ES-I3 (cell line): ENCODE data around the gene PRR23E.

Source experiments
- H3K36me3 ChIP-seq: 2 replicates; pipeline ENCODE4 v1.6.1; 2013; ENCODE audit warnings: mild to moderate bottlenecking, low read length, control low read depth, moderate library complexity; ENCODE audit not compliant: insufficient read depth
- H3K4me1 ChIP-seq: 2 replicates; pipeline ENCODE4 v1.6.1; 2013; ENCODE audit warnings: mild to moderate bottlenecking, control low read depth, low read length; ENCODE audit not compliant: insufficient read depth
- H3K9ac ChIP-seq: 2 replicates; pipeline ENCODE4 v1.6.1; 2013; ENCODE audit warnings: low read depth, mild to moderate bottlenecking, low read length, moderate library complexity
- H3K9me3 ChIP-seq: 2 replicates; pipeline ENCODE4 v1.6.1; 2013; ENCODE audit warnings: mild to moderate bottlenecking, low read length, moderate library complexity; ENCODE audit not compliant: control insufficient read depth, insufficient read depth

PRR23E gene

DNA sequence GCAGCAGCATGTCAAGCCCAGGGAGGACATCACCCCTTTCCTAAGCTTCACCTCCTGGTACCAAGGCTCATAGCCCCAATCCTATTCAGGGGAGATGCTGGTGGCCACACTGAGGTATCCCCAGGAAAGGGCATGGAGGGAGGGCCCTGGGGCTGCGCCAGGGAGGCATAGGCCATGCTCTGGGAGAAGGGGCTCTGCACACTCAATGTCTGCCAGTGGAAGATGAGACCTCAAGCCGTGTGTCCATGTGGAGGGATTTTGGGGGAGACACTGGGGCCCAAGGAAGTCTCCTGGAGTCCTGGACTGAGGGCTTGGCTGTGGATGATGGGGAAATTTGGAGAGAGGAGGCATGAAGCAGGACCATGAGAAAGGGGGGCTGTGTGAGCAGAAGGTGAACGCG lies 21.2 kb upstream of the PRR23E start:
- Histone ChIP-seq H3K9ac (no peak overlapping the region), H3K4me1 (peaks cover 13% of the 10 kb centered on the region; the same call in 1 of the 2 replicates), H3K36me3 (no peaks in the 10 kb centered on the region), H3K9me3 (no peaks in the 10 kb centered on the region)

- H3K9ac ChIP-seq, result no peak overlapping the region
- no peaks in the 10 kb centered on the region for H3K9me3 ChIP-seq
- peaks cover 13% of the 10 kb centered on the region; the same call in 1 of the 2 replicates for H3K4me1 ChIP-seq
- no peaks in the 10 kb centered on the region for H3K36me3 ChIP-seq
Observed at GRCh38 chr3:127172211-127172610, 20.7 kb upstream of the PRR23E start.

DNA sequence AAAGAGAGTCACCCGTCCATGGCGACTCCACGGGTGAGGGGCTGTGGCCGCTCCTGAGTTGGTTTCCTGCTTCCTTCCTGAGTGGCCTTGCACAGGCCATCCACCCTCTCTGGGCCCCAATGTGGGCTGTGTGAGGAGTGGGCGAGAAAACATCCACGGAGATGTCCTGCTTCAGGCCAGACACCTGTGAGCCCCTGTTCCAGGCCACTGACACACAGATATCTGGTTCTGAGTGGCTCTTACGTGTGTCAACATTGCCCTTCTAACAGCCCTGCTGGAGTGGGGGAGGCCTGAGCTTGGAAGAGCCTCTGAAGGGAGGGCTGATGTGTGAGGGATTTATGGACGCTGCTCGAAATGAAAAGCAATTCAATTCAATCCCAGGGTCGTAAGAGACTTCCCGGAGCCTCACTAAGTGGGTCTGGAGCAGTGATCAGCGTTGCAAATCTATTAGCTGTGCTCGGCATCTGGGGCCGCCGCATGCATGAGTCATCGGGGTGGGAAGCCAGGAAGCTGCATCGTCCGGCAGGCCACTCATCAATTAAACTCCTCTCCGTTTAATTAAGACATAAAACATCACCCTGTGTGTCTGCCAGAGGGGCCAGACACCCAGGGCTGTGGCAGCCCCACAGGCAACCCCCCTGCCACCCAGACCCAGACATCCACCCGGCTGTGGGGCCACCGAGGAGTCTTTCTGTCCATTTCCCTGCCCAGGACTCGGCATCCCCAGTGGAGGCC lies 20.0 kb upstream of the PRR23E start:
- Histone ChIP-seq H3K9me3 (no peaks in the 10 kb centered on the region), H3K36me3 (no peaks in the 10 kb centered on the region), H3K9ac (no peak overlapping the region), H3K4me1 (peaks cover 13% of the 10 kb centered on the region; the same call in 1 of the 2 replicates)

DNA sequence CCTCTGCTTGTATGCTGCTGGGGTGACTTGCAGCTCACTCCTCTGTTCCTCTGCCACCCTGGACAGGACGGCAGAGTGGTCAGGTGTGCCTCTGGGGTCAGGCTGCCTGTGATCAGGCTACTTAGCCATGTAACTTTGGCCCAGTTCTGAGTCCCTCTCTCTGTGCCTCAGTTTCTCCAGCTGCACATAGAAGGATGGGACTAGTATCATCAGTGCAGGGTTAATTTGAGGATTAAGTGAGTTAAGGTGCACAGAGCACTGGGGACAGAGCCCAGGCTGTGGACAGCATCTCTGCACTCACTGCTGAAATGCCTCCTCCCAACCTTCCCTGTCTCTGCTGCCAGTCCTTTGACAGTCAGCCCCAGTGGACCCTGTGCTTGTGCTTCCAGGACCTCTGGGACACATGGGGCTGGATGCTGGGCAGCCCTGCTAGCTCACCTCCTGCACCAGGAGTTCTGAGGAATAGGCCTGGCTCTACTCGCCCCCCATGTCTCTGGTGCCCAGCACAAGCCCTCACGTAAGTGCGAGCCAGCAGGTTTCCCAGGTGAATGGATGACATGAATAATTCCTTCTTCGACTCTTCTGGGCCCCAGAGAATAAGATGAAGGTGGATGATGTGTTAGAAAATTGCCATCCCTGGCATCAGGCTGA lies 19.3 kb upstream of the PRR23E start:
- no peaks in the 10 kb centered on the region for H3K9me3 ChIP-seq
- no peak overlapping the region for H3K9ac ChIP-seq
- H3K4me1 ChIP-seq, result peaks cover 13% of the 10 kb centered on the region; the same call in 1 of the 2 replicates
- H3K36me3 ChIP-seq, result no peaks in the 10 kb centered on the region

DNA sequence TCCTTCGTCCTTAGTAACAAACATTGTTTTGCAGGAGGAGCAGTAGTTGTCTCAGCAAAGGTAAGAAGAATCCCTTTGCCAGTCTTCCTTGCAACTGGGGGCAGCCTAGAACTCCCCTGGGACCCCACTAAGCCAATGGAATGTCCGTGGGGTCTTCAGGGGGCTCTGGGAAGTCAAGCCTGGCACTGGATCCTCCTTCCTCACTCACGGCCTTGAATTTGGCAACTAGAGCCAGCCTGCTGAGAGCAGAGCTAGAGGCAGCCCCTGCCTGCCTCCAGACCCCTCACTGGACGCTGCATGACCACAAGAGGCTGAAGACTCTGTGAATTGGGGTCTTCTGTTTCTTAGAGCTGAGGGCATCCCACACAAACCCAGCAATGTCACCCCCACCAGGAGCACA lies 18.6 kb upstream of the PRR23E start:
- Histone ChIP-seq H3K36me3 (no peaks in the 10 kb centered on the region), H3K4me1 (peaks cover 13% of the 10 kb centered on the region; the same call in 1 of the 2 replicates), H3K9me3 (no peaks in the 10 kb centered on the region), H3K9ac (no peak overlapping the region)

DNA sequence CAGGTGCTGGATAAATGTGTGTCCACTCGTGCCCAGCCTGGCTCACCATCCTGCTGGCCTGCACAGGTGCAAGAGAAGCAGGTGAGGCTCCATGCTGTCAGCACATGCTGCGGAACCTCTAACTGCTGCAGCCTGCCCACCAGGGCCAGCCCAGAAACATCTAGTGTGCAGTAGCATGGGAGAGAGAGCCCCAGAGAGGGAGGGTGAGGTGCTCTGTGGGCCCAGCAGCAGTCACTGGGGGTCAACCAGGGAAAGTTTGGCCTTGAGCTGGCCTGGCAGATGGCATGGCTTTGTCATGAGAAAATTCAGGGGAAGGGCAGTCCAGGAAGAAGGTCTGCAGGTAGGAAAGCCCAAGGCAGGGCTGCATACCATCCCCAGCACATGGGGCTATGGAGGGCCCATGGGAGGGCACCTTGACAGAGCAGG lies 18.2 kb upstream of the PRR23E start:
- Histone ChIP-seq H3K9me3 (no peaks in the 10 kb centered on the region), H3K4me1 (peaks cover 13% of the 10 kb centered on the region; the same call in 1 of the 2 replicates), H3K9ac (no peak overlapping the region), H3K36me3 (no peaks in the 10 kb centered on the region)

GRCh38 chr3:127175272-127175671 lies 17.7 kb upstream of the PRR23E start:
- Histone ChIP-seq H3K36me3 (no peaks in the 10 kb centered on the region), H3K9ac (no peak overlapping the region), H3K9me3 (no peaks in the 10 kb centered on the region), H3K4me1 (peaks cover 13% of the 10 kb centered on the region; the same call in 1 of the 2 replicates)

GRCh38 chr3:127177226-127177625 lies 15.7 kb upstream of the PRR23E start:
- Histone ChIP-seq H3K36me3 (no peaks in the 10 kb centered on the region), H3K9me3 (no peaks in the 10 kb centered on the region), H3K4me1 (peaks cover 12% of the 10 kb centered on the region; the same call in 1 of the 2 replicates), H3K9ac (no peak overlapping the region)

DNA sequence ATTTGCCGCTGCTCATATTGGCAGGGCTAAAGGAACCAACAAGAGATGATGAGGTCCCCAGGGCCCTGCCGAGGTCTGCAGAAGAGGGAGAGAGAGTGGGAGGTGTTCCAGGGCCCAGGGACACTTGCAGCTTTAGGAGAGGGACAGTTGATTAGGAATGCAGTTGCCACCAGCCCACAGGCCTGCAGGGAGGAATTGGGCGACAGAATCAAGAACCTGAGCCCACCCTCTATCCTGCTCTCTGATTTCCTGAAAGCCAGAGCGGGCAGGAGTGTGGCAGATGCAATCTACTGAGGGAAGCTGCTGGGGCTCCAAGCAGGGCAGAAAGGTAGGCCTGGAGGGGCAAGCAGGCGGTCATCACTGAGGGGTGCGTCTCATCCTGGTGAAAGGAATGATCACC lies 12.1 kb upstream of the PRR23E start:
- Histone ChIP-seq H3K9ac (no peak overlapping the region), H3K36me3 (no peaks in the 10 kb centered on the region), H3K9me3 (no peaks in the 10 kb centered on the region), H3K4me1 (no peaks in the 10 kb centered on the region; the same call in 1 of the 2 replicates)

- no peaks in the 10 kb centered on the region for H3K36me3 ChIP-seq
- no peak overlapping the region for H3K9ac ChIP-seq
- no peaks in the 10 kb centered on the region for H3K9me3 ChIP-seq
Observed at GRCh38 chr3:127182431-127182830, 10.5 kb upstream of the PRR23E start.

GRCh38 chr3:127182848-127183714 lies 9.8 kb upstream of the PRR23E start:
- Histone ChIP-seq H3K9ac (no peak overlapping the region), H3K9me3 (no peaks in the 10 kb centered on the region), H3K4me1 (no peaks in the 10 kb centered on the region; the same call in 1 of the 2 replicates), H3K36me3 (no peaks in the 10 kb centered on the region)

More at GRCh38 chr3:127182431-127182830, 10.5 kb upstream of the PRR23E start:
- H3K4me1 ChIP-seq, result no peaks in the 10 kb centered on the region; the same call in 1 of the 2 replicates

DNA sequence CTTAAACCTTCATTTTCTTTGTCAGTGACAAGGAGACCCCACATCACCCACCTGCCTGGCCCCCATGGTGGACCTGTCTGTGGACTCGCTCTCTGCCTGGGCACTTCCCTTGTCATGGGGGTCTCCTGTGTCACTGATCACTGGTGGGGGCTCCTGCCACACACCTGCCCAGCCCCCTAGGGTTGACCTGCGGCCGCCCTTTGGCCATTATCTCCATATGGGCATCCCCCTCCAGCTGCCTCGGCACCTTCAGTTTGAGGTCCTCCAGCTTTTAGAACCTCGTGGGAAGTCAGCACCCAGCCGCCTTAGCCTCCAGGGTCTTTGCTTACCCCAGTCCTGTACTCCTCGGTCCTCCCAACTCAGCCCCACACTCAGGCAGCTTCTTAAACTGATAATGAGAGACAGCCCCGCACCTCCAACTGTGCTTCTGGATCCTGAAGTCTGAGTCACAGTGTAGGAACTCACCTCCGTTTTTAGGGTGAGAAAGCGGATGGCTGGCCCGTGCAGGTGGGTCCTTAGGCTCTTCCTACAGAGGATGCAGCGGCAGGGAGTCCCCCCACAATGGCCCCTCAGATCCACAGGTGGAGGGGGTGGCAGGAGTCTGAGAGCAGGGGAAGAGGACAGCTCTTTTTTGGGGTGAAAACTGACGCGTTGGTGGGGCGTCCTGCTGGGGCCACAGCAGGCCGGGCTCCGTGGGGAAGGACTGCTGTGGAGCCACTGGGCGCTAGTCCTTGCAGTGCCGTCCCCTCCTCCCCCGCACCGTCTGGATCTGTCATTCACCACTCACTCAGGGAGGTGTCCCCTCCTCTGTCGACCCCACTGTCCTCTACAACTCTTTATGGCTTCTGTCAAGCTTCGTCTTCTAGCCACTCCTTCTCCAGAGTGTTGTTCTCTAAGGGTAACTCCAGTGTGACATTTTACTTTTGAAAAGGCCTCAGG lies 8.7 kb upstream of the PRR23E start:
- Histone ChIP-seq H3K4me1 (no peaks in the 10 kb centered on the region; the same call in 1 of the 2 replicates), H3K9ac (no peak overlapping the region), H3K9me3 (no peaks in the 10 kb centered on the region), H3K36me3 (no peaks in the 10 kb centered on the region)

GRCh38 chr3:127184870-127185216 lies 8.1 kb upstream of the PRR23E start:
- H3K9ac ChIP-seq, result no peak overlapping the region
- no peaks in the 10 kb centered on the region; the same call in 1 of the 2 replicates for H3K4me1 ChIP-seq
- H3K36me3 ChIP-seq, result no peaks in the 10 kb centered on the region
- no peaks in the 10 kb centered on the region for H3K9me3 ChIP-seq
